Endodermal cell (in vitro differentiated cells): ENCODE data around the gene SPAG7. TPM values are rescaled to one million over a fixed set of nuclear protein-coding genes. Genes with fewer than 3 reads are reported as not detected.

ENCODE experiments used
- DNase-seq: peaks from one replicate; pipeline ENCODE4 v3.0.0-alpha.2; 2017
- H3K27ac ChIP-seq: 2 replicates; pipeline ENCODE4 v1.5.1; 2013; ENCODE audit warnings: mild to moderate bottlenecking, low read depth, low read length, moderate library complexity
- H3K27me3 ChIP-seq: 2 replicates; pipeline ENCODE4 v1.6.1; 2013; ENCODE audit warnings: mild to moderate bottlenecking, low read length, moderate library complexity; ENCODE audit not compliant: insufficient read depth, control insufficient read depth, poor library complexity, severe bottlenecking
- H3K36me3 ChIP-seq: 2 replicates; pipeline ENCODE4 v1.7.0; 2013; ENCODE audit warnings: mild to moderate bottlenecking, low read length, moderate library complexity; ENCODE audit not compliant: control insufficient read depth, insufficient read depth
- H3K4me1 ChIP-seq: one replicate; pipeline ENCODE4 v1.7.0; 2013; ENCODE audit warnings: low read length; ENCODE audit not compliant: control insufficient read depth, insufficient read depth
- H3K4me3 ChIP-seq: 2 replicates; pipeline ENCODE4 v1.5.1; 2013; ENCODE audit warnings: mild to moderate bottlenecking, low read length, moderate library complexity
- H3K9ac ChIP-seq: 2 replicates; pipeline ENCODE4 v1.6.1; 2013; ENCODE audit warnings: mild to moderate bottlenecking, low read length, moderate library complexity; ENCODE audit not compliant: poor library complexity, severe bottlenecking; ENCODE audit errors: extremely low read depth
- H3K9me3 ChIP-seq: 2 replicates; pipeline ENCODE4 v1.6.1; 2013; ENCODE audit warnings: mild to moderate bottlenecking, low read length, moderate library complexity; ENCODE audit not compliant: control insufficient read depth
- H3K27ac Mint-ChIP-seq: 2 replicates; pipeline ENCODE4 v1.8.0; 2020; ENCODE audit warnings: mixed read lengths
- H3K27me3 Mint-ChIP-seq: 2 replicates; pipeline ENCODE4 v1.8.0; 2021; ENCODE audit warnings: mild to moderate bottlenecking, mixed read lengths; ENCODE audit not compliant: insufficient read depth
- H3K36me3 Mint-ChIP-seq: 2 replicates; pipeline ENCODE4 v1.8.0; 2020; ENCODE audit warnings: low read depth, mixed read lengths
- H3K4me1 Mint-ChIP-seq: 2 replicates; pipeline ENCODE4 v1.8.0; 2020; ENCODE audit warnings: mixed read lengths
- H3K4me3 Mint-ChIP-seq: 2 replicates; pipeline ENCODE4 v1.8.0; 2020; ENCODE audit warnings: mild to moderate bottlenecking, moderate library complexity, mixed read lengths
- H3K9me3 Mint-ChIP-seq: 2 replicates; pipeline ENCODE4 v1.8.0; 2020; ENCODE audit warnings: mild to moderate bottlenecking, mixed read lengths
- whole genome bisulfite sequencing, 2 experiments: methylation state at CpG; one replicate each; pipeline versions ENCODE4 v1.1.5 to v1.1.7; 2013; ENCODE audit warnings: missing lambda C conversion rate in 2 of 2, mixed read lengths in 1 of 2; ENCODE audit not compliant: insufficient coverage in 1 of 2, insufficient read length in 1 of 2; 5-methylcytosine and 5-hydroxymethylcytosine counted together
- total RNA-seq, 2 donors: library from RNA; stranded (reverse); fragmentation: NEBNext Ultra II Directional in 1 of 2; extraction: Animal tissue kit (Norgen Biotek cat#: 25700) in 1 of 2; gene quantifications; 2 replicates in 1 of 2; 3 replicates in 1 of 2; pipeline ENCODE4 v1.2.1, GENCODE V29; 2021
- TF ChIP-seq, protein P1 (sequence below): fragments of 200-600 bp; sonication (generic); conservative IDR thresholded peaks from 2 replicates; pipeline ENCODE4 v1.5.0; 2021; ENCODE audit warnings: antibody characterized with exemption, mild to moderate bottlenecking

Gene SPAG7
- total RNA-seq, 2 donors from 2014 or later, result 81.1 to 84.4 TPM

DNA sequence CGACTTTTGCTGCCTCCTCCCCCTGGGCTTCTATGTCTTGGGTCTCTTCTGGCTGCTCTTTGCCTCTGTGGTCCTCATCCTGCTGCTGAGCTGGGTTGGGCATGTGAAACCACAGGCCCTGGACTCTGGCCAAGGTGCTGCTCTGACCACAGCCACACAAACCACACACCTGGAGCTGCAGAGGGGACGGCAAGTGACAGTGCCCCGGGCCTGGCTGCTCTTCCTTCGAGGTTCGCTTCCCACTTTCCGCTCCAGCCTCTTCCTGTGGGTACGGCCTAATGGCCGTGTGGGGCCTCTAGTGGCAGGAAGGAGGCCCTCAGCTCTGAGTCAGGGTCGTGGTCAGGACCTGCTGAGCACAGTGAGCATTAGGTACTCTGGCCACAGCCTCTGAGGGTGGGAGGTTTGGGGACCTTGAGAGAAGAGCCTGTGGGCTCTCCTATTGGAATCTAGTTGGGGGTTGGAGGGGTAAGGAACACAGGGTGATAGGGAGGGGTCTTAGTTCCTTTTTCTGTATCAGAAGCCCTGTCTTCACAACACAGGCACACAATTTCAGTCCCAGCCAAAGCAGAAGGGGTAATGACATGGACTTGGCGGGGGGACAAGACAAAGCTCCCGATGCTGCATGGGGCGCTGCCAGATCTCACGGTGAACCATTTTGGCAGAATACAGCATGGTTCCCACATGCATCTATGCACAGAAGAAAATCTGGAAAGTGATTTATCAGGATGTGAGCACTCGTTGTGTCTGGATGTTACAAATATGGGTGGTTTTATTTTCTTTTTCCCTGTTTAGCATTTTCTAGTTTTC, 33.2 kb downstream of the SPAG7 start:
- Histone ChIP-seq H3K27ac (no peak overlapping the region), H3K4me3 (no peak overlapping the region), H3K9ac (no peak overlapping the region), H3K36me3 (peaks cover 25% of the 10 kb centered on the region), H3K4me1 (peaks cover 6% of the 10 kb centered on the region), H3K27me3 (no peaks in the 10 kb centered on the region), H3K9me3 (no peaks in the 10 kb centered on the region)
- TF ChIP-seq, protein P1, sequence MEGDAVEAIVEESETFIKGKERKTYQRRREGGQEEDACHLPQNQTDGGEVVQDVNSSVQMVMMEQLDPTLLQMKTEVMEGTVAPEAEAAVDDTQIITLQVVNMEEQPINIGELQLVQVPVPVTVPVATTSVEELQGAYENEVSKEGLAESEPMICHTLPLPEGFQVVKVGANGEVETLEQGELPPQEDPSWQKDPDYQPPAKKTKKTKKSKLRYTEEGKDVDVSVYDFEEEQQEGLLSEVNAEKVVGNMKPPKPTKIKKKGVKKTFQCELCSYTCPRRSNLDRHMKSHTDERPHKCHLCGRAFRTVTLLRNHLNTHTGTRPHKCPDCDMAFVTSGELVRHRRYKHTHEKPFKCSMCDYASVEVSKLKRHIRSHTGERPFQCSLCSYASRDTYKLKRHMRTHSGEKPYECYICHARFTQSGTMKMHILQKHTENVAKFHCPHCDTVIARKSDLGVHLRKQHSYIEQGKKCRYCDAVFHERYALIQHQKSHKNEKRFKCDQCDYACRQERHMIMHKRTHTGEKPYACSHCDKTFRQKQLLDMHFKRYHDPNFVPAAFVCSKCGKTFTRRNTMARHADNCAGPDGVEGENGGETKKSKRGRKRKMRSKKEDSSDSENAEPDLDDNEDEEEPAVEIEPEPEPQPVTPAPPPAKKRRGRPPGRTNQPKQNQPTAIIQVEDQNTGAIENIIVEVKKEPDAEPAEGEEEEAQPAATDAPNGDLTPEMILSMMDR, result peak; percentile 65
- no peaks in the 10 kb centered on the region for H3K27me3 Mint-ChIP-seq
- H3K4me1 Mint-ChIP-seq, result peaks cover 28% of the 10 kb centered on the region
- no peaks in the 10 kb centered on the region for H3K9me3 Mint-ChIP-seq
- no peak overlapping the region for H3K4me3 Mint-ChIP-seq
- 74 to 78% methylated on average over 9 to 13 of the region's 14 CpGs for WGBS, 2 experiments
- peak; percentile 86 for DNase-seq
- peak overlapping the region; percentile 24 for H3K27ac Mint-ChIP-seq
- H3K36me3 Mint-ChIP-seq, result peaks cover 18% of the 10 kb centered on the region

DNA sequence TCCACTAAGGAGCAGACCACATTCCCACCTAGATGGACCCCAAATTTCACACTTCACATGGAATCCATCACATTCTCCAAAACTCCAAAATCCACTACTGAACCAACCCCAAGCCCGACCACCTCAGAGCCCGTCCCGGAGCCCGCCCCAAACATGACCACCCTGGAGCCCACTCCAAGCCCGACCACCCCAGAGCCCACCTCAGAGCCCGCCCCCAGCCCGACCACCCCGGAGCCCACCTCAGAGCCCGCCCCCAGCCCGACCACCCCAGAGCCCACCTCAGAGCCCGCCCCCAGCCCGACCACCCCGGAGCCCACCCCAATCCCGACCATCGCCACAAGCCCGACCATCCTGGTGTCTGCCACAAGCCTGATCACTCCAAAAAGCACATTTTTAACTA, 34.0 kb downstream of the SPAG7 start:
- H3K36me3 Mint-ChIP-seq, result peaks cover 22% of the 10 kb centered on the region
- H3K27ac Mint-ChIP-seq, result peak overlapping the region; percentile 24
- peaks cover 25% of the 10 kb centered on the region for H3K36me3 ChIP-seq
- H3K9ac ChIP-seq, result no peak overlapping the region
- H3K27ac ChIP-seq, result no peak overlapping the region
- peaks cover 2% of the 10 kb centered on the region for H3K4me1 ChIP-seq
- no peaks in the 10 kb centered on the region for H3K9me3 Mint-ChIP-seq
- H3K27me3 ChIP-seq, result no peaks in the 10 kb centered on the region
- no peaks in the 10 kb centered on the region for H3K9me3 ChIP-seq
- no peak overlapping the region for H3K4me3 ChIP-seq
- peaks cover 23% of the 10 kb centered on the region for H3K4me1 Mint-ChIP-seq
- H3K27me3 Mint-ChIP-seq, result no peaks in the 10 kb centered on the region
- no peak overlapping the region for H3K4me3 Mint-ChIP-seq
- 96% methylated on average over 13 of the region's 16 CpGs; no CpG with 5 or more reads in 1 of the 2 experiments for WGBS, 2 experiments
- TF ChIP-seq, protein P1, result no peak
- DNase-seq, result no peak

DNA sequence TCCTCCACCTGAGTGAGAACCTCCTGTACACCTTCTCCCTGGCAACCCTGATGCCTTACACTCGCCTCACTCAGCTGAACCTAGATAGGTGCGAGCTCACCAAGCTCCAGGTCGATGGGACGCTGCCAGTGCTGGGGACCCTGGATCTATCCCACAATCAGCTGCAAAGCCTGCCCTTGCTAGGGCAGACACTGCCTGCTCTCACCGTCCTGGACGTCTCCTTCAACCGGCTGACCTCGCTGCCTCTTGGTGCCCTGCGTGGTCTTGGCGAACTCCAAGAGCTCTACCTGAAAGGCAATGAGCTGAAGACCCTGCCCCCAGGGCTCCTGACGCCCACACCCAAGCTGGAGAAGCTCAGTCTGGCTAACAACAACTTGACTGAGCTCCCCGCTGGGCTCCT, 34.9 kb downstream of the SPAG7 start:
- Histone ChIP-seq H3K27ac (no peak overlapping the region), H3K9me3 (no peaks in the 10 kb centered on the region), H3K4me3 (no peak overlapping the region), H3K4me1 (no peaks in the 10 kb centered on the region), H3K27me3 (no peaks in the 10 kb centered on the region), H3K36me3 (peaks cover 19% of the 10 kb centered on the region), H3K9ac (no peak overlapping the region)
- Mint-ChIP-seq H3K27ac (peak overlapping the region; percentile 48), H3K27me3 (no peaks in the 10 kb centered on the region), H3K9me3 (no peaks in the 10 kb centered on the region), H3K4me1 (peaks cover 16% of the 10 kb centered on the region), H3K36me3 (peaks cover 17% of the 10 kb centered on the region), H3K4me3 (no peak overlapping the region)
- DNase-seq, result no peak
- TF ChIP-seq, protein P1, result no peak
- 89 to 91% methylated on average over 11 to 12 of the region's 12 CpGs for WGBS, 2 experiments
